PC-3 (cell line): ENCODE results near the gene PIEZO2.

ENCODE experiments used
- EZH2phosphoT487 ChIP-seq: fragments of 300-600 bp; sonication (generic); IDR thresholded peaks from 2 replicates; pipeline ENCODE4 v1.6.1; 2018; ENCODE audit warnings: mild to moderate bottlenecking, antibody characterized with exemption, low read length, borderline replicate concordance
- TF ChIP-seq, protein P1 (sequence below): fragments of 300-600 bp; sonication (generic); conservative IDR thresholded peaks from 2 replicates; pipeline ENCODE4 v1.5.1; 2017; ENCODE audit warnings: antibody characterized with exemption, low read depth, mild to moderate bottlenecking, low read length

DNA sequence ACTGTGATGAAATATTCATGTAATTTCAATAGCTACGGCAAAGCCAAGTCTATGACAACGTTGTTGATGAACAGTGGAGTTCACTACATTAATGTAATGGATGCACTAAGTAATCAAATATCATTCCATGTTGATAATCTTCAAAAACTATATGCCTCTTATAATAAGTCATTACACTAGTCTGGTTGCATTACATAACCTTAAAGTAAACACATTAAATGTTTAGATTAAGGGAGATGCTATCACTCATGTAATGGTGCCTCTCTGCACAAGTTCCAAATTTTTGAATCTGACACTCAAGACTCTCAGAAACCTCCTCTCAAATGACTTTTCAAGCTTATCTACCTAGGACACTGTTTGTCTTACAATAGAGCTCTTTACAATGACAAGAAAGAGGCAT, 35.4 kb downstream of the PIEZO2 start:
- TF ChIP-seq, protein P1, sequence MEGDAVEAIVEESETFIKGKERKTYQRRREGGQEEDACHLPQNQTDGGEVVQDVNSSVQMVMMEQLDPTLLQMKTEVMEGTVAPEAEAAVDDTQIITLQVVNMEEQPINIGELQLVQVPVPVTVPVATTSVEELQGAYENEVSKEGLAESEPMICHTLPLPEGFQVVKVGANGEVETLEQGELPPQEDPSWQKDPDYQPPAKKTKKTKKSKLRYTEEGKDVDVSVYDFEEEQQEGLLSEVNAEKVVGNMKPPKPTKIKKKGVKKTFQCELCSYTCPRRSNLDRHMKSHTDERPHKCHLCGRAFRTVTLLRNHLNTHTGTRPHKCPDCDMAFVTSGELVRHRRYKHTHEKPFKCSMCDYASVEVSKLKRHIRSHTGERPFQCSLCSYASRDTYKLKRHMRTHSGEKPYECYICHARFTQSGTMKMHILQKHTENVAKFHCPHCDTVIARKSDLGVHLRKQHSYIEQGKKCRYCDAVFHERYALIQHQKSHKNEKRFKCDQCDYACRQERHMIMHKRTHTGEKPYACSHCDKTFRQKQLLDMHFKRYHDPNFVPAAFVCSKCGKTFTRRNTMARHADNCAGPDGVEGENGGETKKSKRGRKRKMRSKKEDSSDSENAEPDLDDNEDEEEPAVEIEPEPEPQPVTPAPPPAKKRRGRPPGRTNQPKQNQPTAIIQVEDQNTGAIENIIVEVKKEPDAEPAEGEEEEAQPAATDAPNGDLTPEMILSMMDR: no peak
- TF ChIP-seq EZH2phosphoT487: no peak
